H54 (cell line): Measurements from ENCODE around the gene KCNC3.
"Not testable (repeated sequence)": the region's sequence is repeated elsewhere in the genome, so short reads cannot be mapped to it uniquely, and the experiment has no call there.

Experiments
- DNase-seq: peaks from one replicate; pipeline ENCODE4 v3.0.0; 2011; ENCODE audit warnings: low spot score, mixed read lengths; ENCODE audit not compliant: insufficient read length
- FAIRE-seq: peaks from 3 replicates; lab custom pipeline; 2011; peaks lifted over from hg19 to GRCh38; lab: Jason Lieb, UNC
- POLR2A ChIP-seq: IDR thresholded peaks from 2 replicates; pipeline ENCODE4 v1.6.1; 2011; ENCODE audit warnings: low read depth, mild to moderate bottlenecking, low read length

Gene KCNC3

DNA sequence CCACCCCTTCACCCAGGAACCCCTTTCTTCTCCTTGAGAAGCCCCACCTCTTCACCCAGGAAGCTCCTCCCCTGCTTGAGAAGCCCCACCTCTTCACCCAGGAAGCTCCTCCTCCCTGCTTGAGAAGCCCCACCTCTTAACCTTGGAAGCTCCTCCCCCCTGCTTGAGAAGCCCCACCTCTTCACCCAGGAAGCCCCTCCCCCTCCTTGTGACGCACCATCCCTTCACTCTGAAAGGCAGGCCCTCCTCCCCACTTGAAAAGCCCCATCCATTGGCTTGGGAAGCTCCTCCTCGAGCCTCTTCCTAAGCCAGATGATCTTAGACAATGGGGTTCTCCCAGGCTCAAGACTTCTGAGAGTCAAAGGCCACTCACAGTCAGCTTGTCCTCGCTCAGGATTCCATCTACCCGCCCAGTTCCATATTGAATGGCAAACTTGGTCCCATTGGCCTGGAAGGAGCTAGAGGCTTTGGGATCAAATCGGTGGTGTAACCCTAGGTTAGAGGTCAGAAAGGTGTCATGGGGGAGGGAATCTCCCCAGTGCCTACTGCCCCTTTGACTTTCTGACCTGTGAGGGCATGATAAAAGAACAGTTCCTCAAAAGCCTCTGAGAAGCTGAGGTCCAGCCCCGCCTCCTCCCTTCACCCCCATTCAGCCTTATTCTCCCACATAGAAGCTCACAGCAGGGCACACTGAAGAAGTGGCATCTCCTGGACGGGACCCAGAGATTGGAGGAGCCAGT is 32.3 kb upstream of the KCNC3 start:
- DNase-seq (no peak), FAIRE-seq (no peak)
- TF ChIP-seq POLR2A = no peak

DNA sequence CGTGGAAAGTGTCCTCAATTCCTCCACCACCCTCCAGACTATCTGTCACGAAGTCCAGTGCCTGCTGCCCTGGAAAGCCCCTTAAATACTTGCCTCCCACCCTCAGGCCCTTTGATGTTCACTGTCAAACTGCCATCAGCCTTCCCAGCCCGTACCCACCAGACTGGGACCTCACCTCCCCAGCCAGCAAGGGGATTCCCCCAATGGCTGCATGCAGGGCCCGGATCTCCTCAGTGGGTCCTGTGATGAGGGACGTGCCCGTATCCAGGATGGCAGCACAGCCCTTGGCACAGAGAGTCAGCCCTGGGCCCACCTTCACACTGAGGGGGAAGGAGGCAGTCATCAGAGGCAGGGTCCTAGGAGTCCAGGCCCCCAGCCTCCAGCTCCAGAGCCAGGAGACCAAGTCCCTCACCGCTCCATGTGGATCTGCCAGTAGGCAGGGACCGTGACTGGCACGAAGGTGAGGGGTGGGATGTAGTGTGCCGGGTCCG is 30.2 kb upstream of the KCNC3 start:
- FAIRE-seq (no peak), DNase-seq (no peak)
- TF ChIP-seq POLR2A = no peak

- FAIRE-seq (no peak), DNase-seq (no peak)
- peak; percentile 57 for TF ChIP-seq POLR2A
Measured at GRCh38 chr19:50358483-50359327, 29.5 kb upstream of the KCNC3 start.

GRCh38 chr19:50357178-50358100 is 28.3 kb upstream of the KCNC3 start:
- DNase-seq (peak; percentile 55), FAIRE-seq (no peak)
- 0 out of 2 replicates have a peak, but pooled peaks have one; percentile 8 for TF ChIP-seq POLR2A

DNA sequence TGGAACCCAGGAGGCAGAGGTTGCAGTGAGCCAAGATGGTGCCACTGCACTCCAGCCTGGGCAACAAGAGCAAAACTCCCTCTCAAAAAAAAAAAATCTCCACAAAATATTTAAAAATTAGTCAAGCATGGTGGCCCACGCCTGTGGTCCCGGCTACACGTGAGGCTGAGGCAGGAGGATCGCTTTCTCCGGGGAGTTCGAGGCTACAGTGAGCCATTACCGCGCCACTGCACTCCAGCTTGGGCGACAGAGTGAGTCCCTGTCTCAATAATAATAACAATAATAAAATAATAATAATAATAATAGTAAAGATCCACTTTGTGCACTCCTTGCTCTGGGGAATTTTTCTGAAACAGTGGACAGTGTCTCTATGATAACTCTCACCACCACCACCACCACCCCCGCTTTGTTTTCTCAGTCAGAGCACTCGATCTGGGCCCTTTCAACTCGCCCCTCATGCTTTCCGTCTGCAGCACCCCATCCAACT is 27.6 kb upstream of the KCNC3 start:
- DNase-seq = no peak
- TF ChIP-seq POLR2A = no peak

GRCh38 chr19:50353487-50353880 is 24.3 kb upstream of the KCNC3 start:
- not testable (repeated sequence) for FAIRE-seq, DNase-seq

More for the DNA sequence above, 27.6 kb upstream of the KCNC3 start:
- FAIRE-seq = no peak

DNA sequence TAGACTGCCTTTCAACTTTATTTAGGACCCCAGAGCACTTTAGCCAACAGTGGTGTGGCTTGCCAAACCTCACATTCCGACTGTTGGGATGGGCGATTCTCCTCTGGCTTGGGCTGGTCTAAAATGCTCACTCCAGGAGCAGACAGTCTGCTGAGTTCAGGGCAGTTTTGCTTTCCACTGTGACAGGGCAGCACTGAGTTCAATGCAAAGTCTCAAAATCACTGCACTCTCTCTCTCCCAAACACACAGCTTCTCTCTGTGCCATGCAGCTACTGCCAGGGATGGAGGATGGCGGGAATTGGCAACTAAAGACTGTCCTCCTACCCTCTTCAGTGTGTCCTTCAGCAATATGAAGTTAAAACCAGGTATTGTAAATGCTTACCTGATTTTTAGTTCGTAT is 23.1 kb upstream of the KCNC3 start:
- FAIRE-seq (no peak), DNase-seq (no peak)
- TF ChIP-seq POLR2A = no peak

GRCh38 chr19:50349277-50350057 is 20.3 kb upstream of the KCNC3 start:
- FAIRE-seq (no peak), DNase-seq (no peak)
- TF ChIP-seq POLR2A = no peak

- not testable (repeated sequence) for FAIRE-seq, DNase-seq
Measured at GRCh38 chr19:50347089-50347581, 18.0 kb upstream of the KCNC3 start.

GRCh38 chr19:50344661-50345318 is 15.6 kb upstream of the KCNC3 start:
- no peak for DNase-seq
- no peak for TF ChIP-seq POLR2A
- FAIRE-seq = no peak

- no peak for TF ChIP-seq POLR2A
Measured at GRCh38 chr19:50341091-50341564, 12.0 kb upstream of the KCNC3 start.

DNA sequence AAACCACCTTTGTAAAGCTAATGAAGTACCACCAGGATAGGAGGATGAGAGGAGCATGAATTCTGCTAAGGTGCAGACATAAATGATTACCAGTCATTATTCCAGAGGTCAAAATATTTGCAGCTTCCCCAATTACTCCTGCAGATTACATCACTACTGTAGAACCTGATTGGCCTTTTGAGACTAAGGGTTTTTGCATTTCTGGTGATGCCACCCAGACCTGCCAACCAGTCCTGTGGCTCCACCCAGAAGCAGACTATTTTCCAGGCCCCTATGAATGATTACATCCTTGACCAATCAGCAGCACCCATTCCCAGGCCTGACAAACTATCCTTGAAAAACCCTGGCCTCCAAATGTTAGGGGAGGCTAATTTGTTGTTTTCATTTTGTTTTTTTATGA is 11.2 kb upstream of the KCNC3 start:
- no peak for DNase-seq
- FAIRE-seq = no peak
- TF ChIP-seq POLR2A = no peak

More at GRCh38 chr19:50341091-50341564, 12.0 kb upstream of the KCNC3 start:
- DNase-seq = no peak
- no peak for FAIRE-seq

DNA sequence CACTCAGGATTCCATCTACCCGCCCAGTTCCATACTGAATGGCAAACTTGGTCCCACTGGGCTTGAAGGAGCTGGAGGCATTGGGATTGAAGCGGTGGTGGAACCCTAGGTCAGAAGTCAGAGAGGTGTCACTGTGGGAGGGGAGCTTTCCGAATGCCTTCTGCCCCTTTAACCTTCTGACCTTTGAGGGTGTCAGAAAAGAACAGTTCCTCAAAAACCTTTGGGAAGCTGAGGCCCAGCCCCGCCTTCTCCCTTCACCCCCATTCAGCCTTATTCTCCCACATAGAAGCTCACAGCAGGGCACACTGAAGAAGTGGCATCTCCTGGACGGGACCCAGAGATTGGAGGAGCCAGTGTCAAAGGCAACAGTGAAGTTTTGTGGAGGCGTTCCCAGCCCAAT is 7.9 kb upstream of the KCNC3 start:
- not testable (repeated sequence) for DNase-seq, FAIRE-seq
